Fibroblast of lung (primary cell): Measurements from ENCODE around the gene SAFB2. TPM values are rescaled to one million over a fixed set of nuclear protein-coding genes. Genes with fewer than 3 reads are reported as not detected.

Experiments used
- DNase-seq, 2 donors: peaks; one replicate each; pipeline versions ENCODE4 v3.0.0 to v3.0.0-alpha.2; 2010; ENCODE audit warnings: low read depth in 2 of 2
- H2AFZ ChIP-seq: 2 replicates; pipeline ENCODE4 v1.5.1; 2012; ENCODE audit warnings: low read length, control low read depth, inconsistent platforms
- H3K27ac ChIP-seq: 2 replicates; pipeline ENCODE4 v1.5.1; 2011; ENCODE audit warnings: low read length, control low read depth; ENCODE audit not compliant: insufficient read depth
- H3K27me3 ChIP-seq: 2 replicates; pipeline ENCODE4 v1.5.1; 2011; ENCODE audit warnings: mild to moderate bottlenecking, low read length; ENCODE audit not compliant: control insufficient read depth, insufficient read depth
- H3K36me3 ChIP-seq: 2 replicates; pipeline ENCODE4 v1.5.1; 2011; ENCODE audit warnings: low read length; ENCODE audit not compliant: control insufficient read depth, insufficient read depth
- H3K4me1 ChIP-seq: 2 replicates; pipeline ENCODE4 v1.5.1; 2011; ENCODE audit warnings: low read length; ENCODE audit not compliant: control insufficient read depth, insufficient read depth; ENCODE audit errors: extremely low read depth
- H3K4me2 ChIP-seq: 2 replicates; pipeline ENCODE4 v1.5.1; 2011; ENCODE audit warnings: low read length, control low read depth; ENCODE audit not compliant: insufficient read depth; ENCODE audit errors: extremely low read depth
- H3K4me3 ChIP-seq, 4 experiments: fragments of 200-600 bp in 1 of 4; sonication (generic) in 1 of 4; replicated peaks in 1 of 4; 2 replicates each; pipeline ENCODE4 v1.5.1; 2011 to 2016; ENCODE audit warnings: low read length in 4 of 4, low read depth in 3 of 4, mild to moderate bottlenecking in 3 of 4, control low read depth in 2 of 4, inconsistent platforms in 1 of 4, mixed read lengths in 1 of 4; ENCODE audit not compliant: insufficient read depth in 1 of 4; ENCODE audit errors: control extremely low read depth in 1 of 4
- H3K79me2 ChIP-seq: 2 replicates; pipeline ENCODE4 v1.5.1; 2012; ENCODE audit warnings: mild to moderate bottlenecking, low read length, inconsistent platforms; ENCODE audit not compliant: control insufficient read depth, insufficient read depth
- H3K9ac ChIP-seq: 2 replicates; pipeline ENCODE4 v1.5.1; 2011; ENCODE audit warnings: mild to moderate bottlenecking, low read length, control low read depth; ENCODE audit not compliant: insufficient read depth
- H3K9me3 ChIP-seq: 2 replicates; pipeline ENCODE4 v1.5.1; 2012; ENCODE audit warnings: low read depth, low read length; ENCODE audit not compliant: control insufficient read depth, insufficient read depth
- H4K20me1 ChIP-seq: 2 replicates; pipeline ENCODE4 v1.5.1; 2011; ENCODE audit warnings: low read length; ENCODE audit not compliant: control insufficient read depth, insufficient read depth; ENCODE audit errors: extremely low read depth
- CTCF ChIP-seq, 2 donors: IDR thresholded peaks in 1 of 2; conservative IDR thresholded peaks in 1 of 2; 1 replicate in 1 of 2; 2 replicates in 1 of 2; pipeline ENCODE4 v1.5.1; 2011 to 2012; ENCODE audit warnings: low read length in 2 of 2, control low read depth in 1 of 2, inconsistent platforms in 1 of 2, low read depth in 1 of 2, mild to moderate bottlenecking in 1 of 2
- EZH2 ChIP-seq: IDR thresholded peaks from 2 replicates; pipeline ENCODE4 v1.5.1; 2012; ENCODE audit warnings: low read length, control low read depth, mild to moderate bottlenecking; ENCODE audit errors: missing control alignments
- polyA plus RNA-seq, 2 donors: library from polyadenylated mRNA; depleted of rRNA in 1 of 2; stranded (reverse) in 1 of 2; unstranded in 1 of 2; fragments of >200 nt; gene quantifications; 2 replicates each; pipeline ENCODE4 v1.2.1, GENCODE V29; 2011 to 2012; ENCODE audit warnings: missing spikeins in 1 of 2
- total RNA-seq: library from RNA; depleted of rRNA; stranded (reverse); fragments of >200 nt; gene quantifications from 2 replicates; pipeline ENCODE4 v1.2.1, GENCODE V29; 2014

SAFB2 gene
- total and polyA plus RNA-seq, 2 donors (not counting 1 experiment from before 2014, with no cell fraction given) = 16.9 to 35.8 TPM

- Histone ChIP-seq H3K4me1 (no peaks in the 10 kb centered on the region), H3K9ac (no peak overlapping the region), H3K27ac (no peak overlapping the region), H3K4me3 (no peak overlapping the region), H3K9me3 (no peaks in the 10 kb centered on the region), H3K36me3 (no peaks in the 10 kb centered on the region), H3K4me2 (no peak overlapping the region), H4K20me1 (no peaks in the 10 kb centered on the region), H2AFZ (no peak overlapping the region), H3K27me3 (peaks cover 22% of the 10 kb centered on the region), H3K79me2 (no peaks in the 10 kb centered on the region)
- no peak for DNase-seq
- TF ChIP-seq CTCF (conservative IDR thresholded peaks at IDR 0.05 in 1 of 2, IDR thresholded peaks at IDR 0.05 in 1 of 2; ENCODE audit: low read depth in 1 of 2, low read length in 2 of 2) (peak in 1 of 2 donors; percentile 1), EZH2 (no peak)
Measured at GRCh38 chr19:5563008-5563431, 59.6 kb downstream of the SAFB2 start.

GRCh38 chr19:5562280-5562679 lies 60.3 kb downstream of the SAFB2 start:
- H3K4me2 ChIP-seq = no peak overlapping the region
- no peaks in the 10 kb centered on the region for H3K4me1 ChIP-seq
- DNase-seq = no peak
- no peak for TF ChIP-seq EZH2
- no peak for TF ChIP-seq CTCF (conservative IDR thresholded peaks at IDR 0.05 in 1 of 2, IDR thresholded peaks at IDR 0.05 in 1 of 2; ENCODE audit: low read depth in 1 of 2, low read length in 2 of 2)
- H3K79me2 ChIP-seq = no peaks in the 10 kb centered on the region
- H4K20me1 ChIP-seq = no peaks in the 10 kb centered on the region
- peaks cover 21% of the 10 kb centered on the region for H3K27me3 ChIP-seq
- no peak overlapping the region for H3K27ac ChIP-seq
- no peaks in the 10 kb centered on the region for H3K9me3 ChIP-seq
- H2AFZ ChIP-seq = no peak overlapping the region
- no peaks in the 10 kb centered on the region for H3K36me3 ChIP-seq
- no peak overlapping the region for H3K9ac ChIP-seq
- no peak overlapping the region for H3K4me3 ChIP-seq

DNA sequence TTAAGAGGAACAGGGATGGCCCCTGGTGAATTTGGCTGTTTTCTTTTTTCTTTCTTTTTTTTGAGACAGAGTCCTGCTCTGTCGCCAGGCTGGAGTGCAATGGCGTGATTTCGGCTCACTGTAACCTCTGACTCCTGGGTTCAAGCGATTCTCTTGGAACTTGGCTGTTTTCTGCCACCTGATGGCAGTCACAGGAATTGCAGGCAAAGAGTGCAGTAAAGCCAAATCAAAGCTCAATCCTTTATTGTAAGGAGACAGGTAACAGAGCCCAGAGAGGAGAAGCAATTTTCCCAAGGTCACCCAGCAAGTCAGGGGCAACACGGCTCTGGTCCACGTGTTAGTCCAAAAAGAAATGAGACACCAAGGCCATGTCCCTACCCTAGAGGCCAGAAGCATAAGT lies 61.0 kb downstream of the SAFB2 start:
- TF ChIP-seq EZH2 (no peak), CTCF (conservative IDR thresholded peaks at IDR 0.05 in 1 of 2, IDR thresholded peaks at IDR 0.05 in 1 of 2; ENCODE audit: low read depth in 1 of 2, low read length in 2 of 2) (peak; percentile 33 to 44)
- H3K9ac ChIP-seq = no peak overlapping the region
- H3K27me3 ChIP-seq = peaks cover 14% of the 10 kb centered on the region
- H2AFZ ChIP-seq = no peak overlapping the region
- no peak overlapping the region for H3K4me3 ChIP-seq
- H3K4me2 ChIP-seq = no peak overlapping the region
- no peak overlapping the region for H3K27ac ChIP-seq
- H3K9me3 ChIP-seq = no peaks in the 10 kb centered on the region
- no peaks in the 10 kb centered on the region for H3K36me3 ChIP-seq
- H3K4me1 ChIP-seq = no peaks in the 10 kb centered on the region
- DNase-seq = no peak
- H3K79me2 ChIP-seq = no peaks in the 10 kb centered on the region
- H4K20me1 ChIP-seq = no peaks in the 10 kb centered on the region
